Right ventricle myocardium inferior (tissue), 1 donor: ENCODE results near the gene BCL2. TPM values are rescaled to one million over a fixed set of nuclear protein-coding genes. Genes with fewer than 3 reads are reported as not detected.

Experiments
- ATAC-seq: fragments of 200-7000 bp; cut with Tn5 transposase; one replicate; pipeline ENCODE4 v1.9.1; 2020; ENCODE audit warnings: mild to moderate bottlenecking, moderate library complexity
- DNase-seq: peaks from one replicate; pipeline ENCODE4 v3.0.0; 2021; ENCODE audit errors: missing footprints
- intact Hi-C: fragments of 100-400 bp; cut with DNase I; formaldehyde crosslinking; loops from one replicate; pipeline ENCODE4 v1.11.0; 2022
- total RNA-seq: library from RNA; stranded (reverse); fragmentation: NEBNext Ultra II Directional; extraction: Animal tissue kit (Norgen Biotek cat#: 25700); gene quantifications from one replicate; pipeline ENCODE4 v1.2.1, GENCODE V29; 2021
- donor health status: DM: no; HTN: yes; CAD: no; lungs with severe emphysema.

BCL2 gene
- total RNA-seq, 1 donor from 2014 or later: 7.4 TPM

DNA sequence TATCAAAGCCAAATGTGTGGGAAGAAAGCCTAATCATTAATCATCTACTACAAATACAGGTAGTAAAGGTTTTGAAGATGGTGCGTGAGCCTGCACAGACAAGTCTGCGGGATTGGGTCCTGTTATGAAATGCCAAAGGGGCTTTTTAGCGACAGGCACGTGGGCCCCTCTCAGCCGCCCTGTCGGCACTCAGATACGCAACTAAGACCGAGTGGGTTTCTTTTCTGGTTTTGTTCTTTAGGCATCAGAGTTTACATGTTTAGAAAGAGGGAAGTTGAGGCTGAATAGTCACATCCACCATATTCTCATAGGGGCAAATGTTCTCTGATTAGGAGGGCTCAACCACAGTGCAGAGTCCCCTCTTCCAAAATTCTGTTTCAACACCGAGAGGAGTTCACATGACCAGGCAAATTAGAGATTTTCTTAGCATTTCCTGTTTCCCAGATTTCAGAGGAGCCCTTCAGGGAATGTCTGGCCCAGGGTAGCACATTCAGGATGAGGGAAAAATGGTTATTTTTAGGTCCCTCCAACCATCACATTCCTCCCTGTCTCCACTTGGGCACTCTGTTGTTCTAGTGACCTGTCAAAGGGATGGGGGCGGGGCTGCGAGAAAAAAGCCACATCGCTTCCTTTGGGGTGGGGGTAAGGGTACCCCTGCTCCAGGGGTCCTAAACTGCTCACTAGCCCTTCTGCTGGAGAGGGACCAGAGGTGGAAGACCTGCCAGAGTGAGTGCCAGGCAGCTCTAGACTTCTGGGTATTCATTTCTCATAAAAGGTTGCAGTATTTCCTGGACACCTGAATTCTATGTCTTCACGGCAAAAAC, 159.2 kb downstream of the BCL2 start:
- no peak for ATAC-seq
- intact Hi-C loops: no loop called here
- no peak for DNase-seq

DNA sequence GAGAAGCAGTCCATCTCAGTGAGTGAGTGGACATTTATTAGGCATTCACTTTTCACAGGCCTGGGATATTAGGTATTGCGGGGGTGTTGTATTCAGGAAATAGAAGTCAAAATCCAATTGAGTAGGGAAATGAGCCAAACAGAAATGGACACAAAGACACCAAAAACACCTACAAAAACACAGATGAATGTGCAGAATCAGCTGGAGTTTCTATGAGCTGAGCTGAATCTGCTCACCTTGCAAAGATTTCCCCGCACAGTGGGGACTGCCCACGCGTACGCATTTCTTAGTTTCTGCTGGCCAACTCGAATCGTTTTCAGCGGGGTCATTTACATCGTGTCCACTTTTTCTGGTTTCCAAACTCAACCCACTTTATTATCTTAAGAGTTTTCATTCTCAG, 160.0 kb downstream of the BCL2 start:
- ATAC-seq: no peak
- DNase-seq: no peak
- intact Hi-C loops: loop anchor here (5.0 kb wide), 1 partner anchor 42 kb away; no protein-coding TSS in a partner anchor

DNA sequence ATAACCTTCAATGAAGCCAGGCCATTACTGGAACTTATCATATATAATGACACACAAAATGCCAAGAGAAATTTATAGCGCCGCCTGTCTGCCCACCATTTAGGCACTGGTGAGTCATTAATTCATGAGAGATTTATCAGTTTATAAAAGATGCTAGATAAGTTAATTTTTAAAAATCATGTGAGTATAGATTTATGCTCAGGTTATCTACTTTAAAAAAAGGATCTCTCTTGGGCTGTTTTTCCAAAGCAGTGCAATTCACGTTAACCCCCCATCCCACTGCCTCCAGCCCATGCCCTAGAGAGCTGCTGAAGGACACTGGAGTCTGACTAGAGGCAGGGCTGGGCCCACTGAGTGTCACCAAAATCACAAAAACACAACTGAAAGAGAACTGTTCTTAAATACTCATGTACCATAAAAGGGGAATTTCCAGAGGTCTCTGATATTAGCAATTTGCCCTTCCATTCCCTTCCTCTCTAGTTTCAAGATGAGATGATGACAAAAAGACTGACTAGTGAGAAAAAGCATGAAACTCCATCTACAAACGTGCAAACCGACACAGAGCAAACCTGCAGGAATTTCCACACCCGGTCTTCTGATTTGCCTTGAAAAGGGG, 160.8 kb downstream of the BCL2 start:
- DNase-seq: no peak
- intact Hi-C loops: loop anchor here (5.0 kb wide), 1 partner anchor 41 kb away; no protein-coding TSS in a partner anchor
- ATAC-seq: no peak

DNA sequence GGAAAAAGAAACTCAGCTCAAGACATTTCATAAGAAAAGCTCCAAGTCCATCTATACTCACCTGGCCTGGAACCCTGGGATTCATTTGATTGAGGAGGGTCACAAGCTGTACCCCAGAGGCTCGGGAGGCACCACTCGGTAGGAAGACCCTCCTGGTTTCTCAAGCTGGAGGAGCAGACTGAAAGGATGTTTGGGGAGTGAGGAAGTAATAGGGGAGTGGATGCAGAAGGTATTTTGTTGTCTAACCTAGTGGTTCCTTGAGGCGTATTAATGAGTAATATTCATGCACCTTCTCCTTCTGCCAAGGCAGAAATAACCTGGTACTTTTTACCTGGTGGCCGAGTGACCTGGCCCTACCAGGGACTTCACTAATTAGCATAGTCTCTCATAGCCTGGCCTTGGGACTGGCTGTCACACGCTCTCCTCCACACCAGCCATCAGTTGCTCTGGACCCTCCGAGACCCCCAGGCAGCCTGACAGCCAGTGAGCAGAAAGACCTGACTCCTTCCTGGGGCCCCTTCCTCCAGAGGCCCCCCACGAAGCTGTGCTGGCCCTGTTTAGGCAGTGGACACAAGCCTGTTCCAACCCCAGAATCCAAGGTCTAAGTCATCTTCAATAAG, 161.4 kb downstream of the BCL2 start:
- intact Hi-C loops: loop anchor here (5.0 kb wide), 1 partner anchor 41 kb away; no protein-coding TSS in a partner anchor
- ATAC-seq (no peak), DNase-seq (no peak)

DNA sequence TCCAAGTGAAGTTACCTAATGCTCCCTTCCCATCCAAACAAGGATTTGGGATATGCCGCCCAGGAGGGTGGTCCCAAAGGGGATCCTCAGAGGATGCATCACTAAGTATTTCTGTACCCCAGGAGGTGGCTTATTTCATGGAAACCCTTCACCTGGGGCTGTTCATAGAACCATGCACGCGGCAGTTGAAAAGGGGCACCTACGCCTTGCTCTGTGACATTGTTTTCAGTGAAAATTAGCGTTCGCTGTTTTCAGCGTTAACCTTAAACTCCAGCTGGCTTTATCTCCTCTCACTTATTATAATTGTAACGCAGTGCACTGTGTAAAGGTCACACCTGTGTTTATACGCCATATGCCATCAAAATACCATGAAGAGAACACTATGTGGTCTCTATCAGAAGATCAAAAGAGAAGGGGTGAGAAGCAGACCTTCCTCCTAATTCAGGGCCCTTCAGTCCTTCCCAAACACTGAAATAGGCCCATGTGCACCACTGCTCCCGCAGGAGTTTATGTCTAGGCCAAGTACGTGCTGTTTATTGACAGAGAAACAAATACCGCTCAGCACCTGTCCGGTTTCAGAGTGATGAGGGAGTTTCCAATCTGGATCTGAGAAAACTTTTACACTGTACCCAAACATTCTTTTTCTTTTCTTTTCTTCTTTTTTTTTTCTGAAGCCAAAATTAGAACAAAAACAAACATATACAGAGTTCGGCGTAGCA, 162.1 kb downstream of the BCL2 start:
- ATAC-seq (no peak), DNase-seq (no peak)
- intact Hi-C loops: loop anchor here (5.0 kb wide), 1 partner anchor 40 kb away; no protein-coding TSS in a partner anchor

DNA sequence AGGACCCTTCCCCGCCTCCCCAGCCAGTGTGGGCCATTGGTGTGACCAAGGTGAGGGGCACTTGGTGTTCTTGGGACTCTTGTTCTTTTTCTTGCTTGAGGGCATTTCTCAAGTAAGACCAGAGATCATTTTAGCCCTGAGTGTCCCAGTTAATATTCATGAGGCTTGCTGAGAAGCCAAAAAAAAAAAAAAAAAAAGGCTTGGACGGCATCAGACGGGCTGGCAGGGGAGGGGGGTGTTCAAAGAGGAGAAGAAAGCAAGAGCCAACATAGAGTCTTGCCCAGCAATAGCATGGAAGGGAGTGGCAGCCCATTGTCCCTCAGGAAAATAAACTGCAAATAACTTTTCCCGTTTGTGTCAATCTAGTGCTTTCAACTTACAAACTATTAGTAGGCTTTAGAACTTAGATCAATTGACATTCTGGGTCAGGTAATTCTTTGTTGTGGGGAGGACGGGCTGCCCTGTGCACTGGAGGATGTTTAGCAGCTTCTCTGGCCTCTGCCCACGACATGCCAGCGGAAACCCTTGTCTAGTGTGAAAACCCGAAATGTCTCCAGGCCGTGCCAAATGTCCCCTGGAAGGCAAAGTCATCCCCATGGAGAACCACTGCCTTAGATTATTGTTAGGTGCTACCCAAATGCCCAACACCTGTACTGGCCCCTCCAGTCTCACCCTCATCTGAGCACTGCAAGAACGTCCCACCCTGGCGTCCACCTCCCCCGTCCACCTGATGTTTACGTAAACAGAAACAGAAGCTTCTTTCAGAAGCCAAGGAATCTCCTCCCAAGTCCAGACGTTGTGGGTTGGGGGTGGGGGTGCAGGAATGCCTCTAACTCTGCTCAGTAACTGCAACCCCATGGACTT, 163.4 kb downstream of the BCL2 start:
- no peak for ATAC-seq

DNA sequence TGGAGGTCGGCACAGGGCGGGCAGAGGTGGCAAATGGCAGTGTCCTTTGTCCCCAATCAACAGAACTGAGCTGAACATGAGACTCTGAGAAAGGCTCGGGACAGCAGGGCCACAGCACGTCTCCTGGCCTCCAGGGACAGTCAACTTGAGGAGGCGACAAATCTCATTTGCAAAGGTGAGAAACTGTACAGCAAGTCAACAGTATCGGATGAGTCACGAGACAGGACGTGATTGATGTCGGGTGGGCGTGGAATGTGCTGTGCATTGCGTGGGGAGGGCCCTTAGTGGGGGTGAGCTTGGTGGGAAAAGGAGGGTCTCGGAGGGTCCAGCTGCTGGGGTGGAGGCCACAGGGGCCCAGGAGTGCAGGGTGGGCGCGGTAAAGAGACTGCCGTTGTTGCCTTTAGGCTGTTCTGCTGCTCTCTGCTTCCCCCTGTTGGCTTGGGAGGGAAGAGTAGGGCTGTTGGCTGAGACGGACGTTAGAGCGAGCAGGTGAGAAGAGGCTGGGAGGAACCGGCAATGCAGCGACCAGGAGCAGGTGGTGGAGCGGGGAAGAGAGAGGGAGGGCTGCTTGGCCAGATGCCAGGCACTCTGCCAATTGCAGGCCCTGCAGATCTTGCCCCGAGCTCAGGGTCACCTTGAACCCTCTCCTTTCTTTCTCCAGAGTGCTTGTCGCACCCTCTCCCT, 164.3 kb downstream of the BCL2 start:
- intact Hi-C loops: loop anchor here (2.0 to 5.0 kb wide), 3 partner anchors 38 to 139 kb away; no protein-coding TSS in a partner anchor
- DNase-seq (peak; percentile 63), ATAC-seq (peak; percentile 68)

More for the DNA sequence above, 163.4 kb downstream of the BCL2 start:
- intact Hi-C loops: loop anchor here (2.0 to 5.0 kb wide), 3 partner anchors 39 to 139 kb away; no protein-coding TSS in a partner anchor
- DNase-seq: no peak

DNA sequence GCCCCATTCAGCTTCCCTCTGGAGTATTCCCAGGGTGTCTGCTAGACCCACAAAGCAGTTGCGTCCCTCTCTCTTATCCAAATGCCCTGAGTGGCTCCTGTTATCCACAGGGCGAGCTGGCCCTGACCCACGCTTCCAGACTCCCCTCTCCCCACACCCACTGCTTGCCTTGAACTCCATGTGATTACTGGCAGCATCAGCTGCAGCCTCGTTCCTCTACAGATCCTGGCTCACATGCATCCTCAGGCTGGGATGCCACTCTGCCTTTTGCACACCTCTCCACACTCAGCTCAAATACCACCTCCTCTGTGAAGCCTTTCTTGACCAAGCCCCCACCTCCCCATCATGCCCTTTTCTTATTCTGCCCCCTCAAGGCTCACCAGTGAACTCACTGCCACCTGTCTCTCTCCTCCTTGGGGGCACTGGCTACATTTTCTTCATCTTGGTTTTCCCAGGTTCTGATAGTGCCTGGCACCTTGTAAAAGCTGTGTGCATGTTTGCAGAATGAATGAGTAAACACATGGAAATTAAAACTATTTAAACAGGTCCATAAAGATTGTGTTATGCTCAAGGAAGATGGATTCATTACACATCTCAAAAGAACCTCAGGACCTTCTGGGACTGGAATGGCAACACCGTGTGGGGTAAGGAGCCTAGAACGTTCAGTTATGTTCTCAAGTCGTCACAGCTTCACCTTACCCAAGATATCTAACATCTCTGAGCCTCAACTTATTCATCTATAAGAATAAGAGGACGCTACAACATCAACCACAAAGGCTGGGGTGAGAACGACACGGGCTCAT, 165.0 kb downstream of the BCL2 start:
- intact Hi-C loops: loop anchor here (2.0 to 5.0 kb wide), 3 partner anchors 37 to 138 kb away; no protein-coding TSS in a partner anchor
- ATAC-seq: no peak

DNA sequence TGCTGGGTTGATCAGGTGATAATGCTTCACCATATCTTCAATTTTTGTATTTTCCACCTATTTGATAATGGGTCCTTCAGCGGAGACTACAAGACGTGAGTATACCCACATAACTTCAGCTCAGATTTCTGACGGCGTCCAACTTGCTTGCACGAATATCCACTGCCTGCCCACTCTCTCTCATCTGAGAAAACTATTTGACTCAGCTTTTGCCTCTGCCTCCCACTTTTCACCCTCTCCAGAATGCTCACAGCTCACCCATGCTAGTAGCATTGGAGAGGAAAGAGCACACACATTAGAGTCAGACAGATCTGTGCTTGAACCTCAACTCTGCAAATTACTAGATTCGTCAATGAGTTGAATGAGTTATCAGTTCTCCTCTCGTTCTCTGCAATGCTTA, 166.8 kb downstream of the BCL2 start:
- intact Hi-C loops: no loop called here
- ATAC-seq (no peak), DNase-seq (no peak)

More for the DNA sequence above, 165.0 kb downstream of the BCL2 start:
- DNase-seq: no peak

DNA sequence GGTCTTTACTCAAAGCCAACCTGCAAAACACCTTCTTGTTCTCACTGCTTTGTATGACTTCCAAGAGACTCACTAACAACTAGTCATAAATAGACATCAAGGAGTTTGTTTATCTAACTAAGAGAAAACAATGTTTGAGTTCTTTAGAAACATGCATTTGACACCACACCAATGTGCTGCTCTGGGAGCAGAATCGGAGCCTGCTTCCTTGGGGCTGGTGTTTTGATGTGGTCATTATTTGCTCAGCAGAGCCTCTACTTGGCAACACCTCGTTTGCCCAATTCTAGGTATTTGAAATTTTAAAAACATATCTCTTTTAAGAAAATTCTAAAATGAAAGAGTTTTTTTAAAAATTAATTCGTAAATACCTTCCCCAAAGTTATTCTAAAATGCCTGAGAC, 167.5 kb downstream of the BCL2 start:
- ATAC-seq: no peak
- DNase-seq: no peak
- intact Hi-C loops: no loop called here

DNA sequence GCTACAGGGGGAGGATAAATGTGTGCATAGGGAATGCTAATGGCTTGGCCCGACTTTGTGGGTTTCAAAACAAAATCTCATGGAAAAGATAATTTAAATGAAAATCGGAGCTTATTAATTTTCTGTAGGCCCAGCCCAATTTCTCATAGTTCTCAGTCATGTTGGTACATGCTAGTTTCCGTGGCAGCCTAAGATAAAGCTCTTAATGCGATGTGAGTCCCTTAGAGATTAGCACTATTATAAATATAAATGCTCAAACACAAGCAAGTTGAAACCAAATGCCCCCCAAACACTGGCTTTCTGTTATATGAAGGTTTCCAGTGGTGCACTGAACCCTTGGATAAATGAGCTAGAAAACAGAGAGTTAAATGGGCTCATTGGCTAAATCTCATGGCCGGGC, 168.0 kb downstream of the BCL2 start:
- intact Hi-C loops: no loop called here
- no peak for ATAC-seq

DNA sequence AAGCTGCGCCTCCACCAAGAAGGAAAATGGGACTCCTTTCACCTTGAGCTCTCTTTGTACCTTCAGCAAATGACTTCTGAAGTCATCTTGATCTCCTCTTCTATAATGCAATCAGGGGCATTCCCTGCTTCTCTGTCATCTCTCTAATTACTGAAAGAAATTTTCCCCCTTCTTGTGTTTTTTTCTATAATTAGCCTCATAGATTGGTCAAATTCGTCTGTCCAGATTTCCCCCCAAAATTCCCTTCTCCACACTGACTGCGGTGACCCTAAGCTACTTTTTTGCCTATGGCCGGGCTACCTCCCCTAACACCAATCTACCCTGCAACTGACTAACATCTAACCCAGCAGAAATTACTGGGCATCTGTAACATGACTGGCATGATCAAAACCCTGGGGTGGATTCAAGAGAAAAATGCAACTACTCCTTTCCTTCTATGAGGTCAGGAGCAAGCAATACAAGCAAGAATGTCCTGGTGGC, 168.6 kb downstream of the BCL2 start:
- ATAC-seq (no peak), DNase-seq (no peak)
- intact Hi-C loops: no loop called here

More for the DNA sequence above, 168.0 kb downstream of the BCL2 start:
- no peak for DNase-seq

DNA sequence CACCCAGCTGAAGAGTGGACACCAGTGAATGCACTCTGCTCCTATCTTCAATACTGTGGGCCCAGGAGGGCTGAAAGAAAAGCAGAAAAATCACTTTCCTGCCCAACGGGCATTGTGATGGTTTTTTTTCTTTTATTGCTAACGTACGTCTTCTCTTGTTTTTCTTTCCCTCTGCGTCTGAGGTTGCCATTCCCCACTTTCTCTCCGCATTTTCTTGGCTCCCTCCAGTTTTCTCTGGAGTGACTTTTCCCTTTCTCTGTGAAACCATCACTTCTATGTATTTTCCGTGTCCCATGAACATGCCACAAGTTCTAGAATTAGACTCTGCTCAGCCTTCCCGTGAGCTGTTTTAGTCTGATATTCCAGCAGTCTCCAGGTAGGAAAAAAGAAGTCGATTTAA, 169.2 kb downstream of the BCL2 start:
- ATAC-seq: no peak
- no peak for DNase-seq
- intact Hi-C loops: no loop called here

DNA sequence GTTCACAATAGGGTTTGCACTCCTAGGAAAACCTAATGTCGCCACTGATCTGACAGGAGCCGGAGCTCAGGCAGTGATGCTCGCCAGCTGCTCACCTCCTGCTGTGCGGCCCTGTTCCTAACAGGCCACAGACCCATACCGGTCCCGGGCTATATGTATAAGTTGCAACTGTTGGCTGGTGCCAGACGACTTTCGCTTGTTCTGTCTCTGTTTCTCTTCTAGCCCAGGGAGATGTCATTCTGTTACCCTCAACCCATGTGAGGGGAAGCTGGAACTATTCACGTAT, 170.3 kb downstream of the BCL2 start:
- ATAC-seq (peak; percentile 59), DNase-seq (no peak)
- intact Hi-C loops: no loop called here

DNA sequence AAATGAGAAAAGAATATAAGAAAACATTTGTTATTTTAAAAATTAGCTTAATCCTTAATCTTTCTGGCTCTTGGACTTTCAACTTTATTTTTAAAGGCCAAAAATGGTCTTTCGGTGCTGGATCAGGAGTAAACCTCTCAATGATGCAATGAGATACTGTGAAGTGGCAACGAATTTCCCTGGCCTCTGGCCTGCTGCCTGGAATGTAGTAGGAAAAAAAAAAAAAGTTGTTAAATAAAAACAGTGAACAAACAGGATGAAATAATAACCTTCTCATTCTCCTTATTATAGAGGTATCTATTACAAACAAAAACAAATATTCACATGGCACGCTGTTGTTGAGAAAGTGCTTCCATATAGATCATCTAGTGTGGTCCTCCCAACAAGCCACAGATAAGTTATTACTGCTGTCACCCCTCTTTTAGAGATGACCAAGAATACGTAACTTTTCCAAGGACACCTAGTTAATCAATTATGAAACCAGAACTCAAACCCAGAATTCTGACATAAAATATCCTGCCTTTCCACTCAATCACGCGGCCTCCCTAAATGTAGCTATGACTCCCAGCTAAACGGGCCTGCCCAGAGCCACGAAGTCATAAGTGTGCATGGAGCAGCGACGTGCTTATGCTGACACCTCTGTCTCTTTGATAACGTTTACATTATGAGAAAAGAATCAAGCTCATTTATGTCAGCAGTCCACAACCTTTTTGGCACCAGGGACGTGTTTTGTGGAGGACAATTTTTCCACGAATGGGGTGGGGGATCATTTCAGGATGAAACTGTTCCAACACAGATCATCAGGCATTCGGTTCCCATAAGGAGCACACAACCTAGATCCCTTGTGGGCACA, 170.9 kb downstream of the BCL2 start:
- intact Hi-C loops: no loop called here
- peak; percentile 64 for ATAC-seq
- DNase-seq: no peak

DNA sequence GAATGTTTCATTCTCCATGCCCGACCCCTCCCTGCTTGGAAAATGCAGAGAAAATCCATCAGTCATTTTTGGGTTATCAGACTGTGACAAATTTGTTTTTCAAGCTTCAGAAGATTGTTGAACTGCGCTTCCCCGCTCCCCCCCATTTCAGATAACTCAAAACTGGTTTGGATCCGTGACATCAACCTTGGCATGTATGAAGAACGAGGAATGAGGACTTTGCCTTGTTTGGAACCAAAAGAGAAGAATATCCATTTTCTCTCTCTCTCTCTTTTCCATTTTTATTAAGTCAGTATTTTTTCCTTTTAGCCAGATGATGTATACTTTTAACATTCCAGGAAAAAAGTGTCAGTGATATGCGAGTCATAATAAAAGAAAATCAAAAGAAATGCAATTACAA, 171.6 kb downstream of the BCL2 start:
- intact Hi-C loops: no loop called here
- no peak for ATAC-seq
- DNase-seq: no peak
